ENCODE data around the gene LRRC75A.

- TF ChIP-seq, protein P1, sequence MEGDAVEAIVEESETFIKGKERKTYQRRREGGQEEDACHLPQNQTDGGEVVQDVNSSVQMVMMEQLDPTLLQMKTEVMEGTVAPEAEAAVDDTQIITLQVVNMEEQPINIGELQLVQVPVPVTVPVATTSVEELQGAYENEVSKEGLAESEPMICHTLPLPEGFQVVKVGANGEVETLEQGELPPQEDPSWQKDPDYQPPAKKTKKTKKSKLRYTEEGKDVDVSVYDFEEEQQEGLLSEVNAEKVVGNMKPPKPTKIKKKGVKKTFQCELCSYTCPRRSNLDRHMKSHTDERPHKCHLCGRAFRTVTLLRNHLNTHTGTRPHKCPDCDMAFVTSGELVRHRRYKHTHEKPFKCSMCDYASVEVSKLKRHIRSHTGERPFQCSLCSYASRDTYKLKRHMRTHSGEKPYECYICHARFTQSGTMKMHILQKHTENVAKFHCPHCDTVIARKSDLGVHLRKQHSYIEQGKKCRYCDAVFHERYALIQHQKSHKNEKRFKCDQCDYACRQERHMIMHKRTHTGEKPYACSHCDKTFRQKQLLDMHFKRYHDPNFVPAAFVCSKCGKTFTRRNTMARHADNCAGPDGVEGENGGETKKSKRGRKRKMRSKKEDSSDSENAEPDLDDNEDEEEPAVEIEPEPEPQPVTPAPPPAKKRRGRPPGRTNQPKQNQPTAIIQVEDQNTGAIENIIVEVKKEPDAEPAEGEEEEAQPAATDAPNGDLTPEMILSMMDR (IDR thresholded peaks at IDR 0.05), result no peak
- TF ChIP-seq EP300 (IDR thresholded peaks at IDR 0.05), result no peak
- no peak for TF ChIP-seq POLR2A (IDR thresholded peaks at IDR 0.05)
- TF ChIP-seq POLR2AphosphoS5 (IDR thresholded peaks at IDR 0.05), result no peak
Observed at GRCh38 chr17:16437083-16437482, 54.9 kb downstream of the LRRC75A start.

All from stomach (tissue), 4 donors.